GM18502 (cell line): ENCODE data around the gene PLXNB3.

ENCODE experiments used
- ATAC-seq: cut with Tn5 transposase; IDR thresholded peaks from one replicate; pipeline ENCODE4 v1.9.1; 2021; ENCODE audit warnings: mild to moderate bottlenecking; ENCODE audit not compliant: unreplicated experiment, poor library complexity

The PLXNB3 gene

DNA sequence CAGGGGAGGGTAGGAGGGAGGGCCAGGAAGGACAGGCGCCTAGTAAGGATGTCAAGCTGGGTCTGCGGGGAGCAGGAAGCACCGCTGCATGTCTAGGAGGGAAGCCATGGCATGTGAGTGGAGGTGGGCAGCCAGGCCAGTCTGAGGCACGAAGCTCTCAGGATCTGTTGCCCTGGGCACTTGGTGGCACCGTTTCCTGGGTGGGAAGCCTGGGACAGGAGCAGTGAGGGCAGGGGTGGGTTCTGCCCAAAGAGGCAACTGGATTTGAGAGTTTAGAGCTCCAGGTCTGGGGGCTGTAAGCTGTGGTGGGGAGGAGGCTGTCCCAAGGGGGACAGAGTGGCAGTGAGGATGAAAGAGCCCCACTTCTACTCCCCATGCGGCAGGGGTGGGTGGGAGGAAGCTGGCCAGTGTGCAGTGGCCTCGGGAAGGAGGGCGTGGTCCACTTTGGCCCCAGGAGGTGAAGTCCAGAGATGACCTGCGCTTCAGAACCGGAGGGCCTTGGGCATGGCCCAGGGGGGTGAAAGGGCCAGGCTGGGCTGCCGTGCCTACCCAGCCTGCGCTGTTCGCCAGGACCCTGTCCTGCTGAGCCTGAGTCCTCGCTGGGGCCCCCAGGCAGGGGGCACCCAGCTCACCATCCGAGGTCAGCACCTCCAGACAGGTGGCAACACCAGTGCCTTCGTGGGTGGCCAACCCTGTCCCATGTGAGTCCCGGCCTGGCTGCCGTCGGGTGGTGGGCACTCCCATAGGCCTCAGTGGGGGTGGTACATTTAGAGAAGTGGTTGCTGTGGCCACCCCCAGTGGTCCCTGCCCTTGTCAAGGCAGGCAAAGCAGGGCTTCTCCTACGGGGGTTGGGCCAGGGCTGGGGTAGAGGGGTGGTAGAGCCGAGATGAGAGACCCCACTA lies 8.5 kb downstream of the PLXNB3 start:
- no peak for ATAC-seq

DNA sequence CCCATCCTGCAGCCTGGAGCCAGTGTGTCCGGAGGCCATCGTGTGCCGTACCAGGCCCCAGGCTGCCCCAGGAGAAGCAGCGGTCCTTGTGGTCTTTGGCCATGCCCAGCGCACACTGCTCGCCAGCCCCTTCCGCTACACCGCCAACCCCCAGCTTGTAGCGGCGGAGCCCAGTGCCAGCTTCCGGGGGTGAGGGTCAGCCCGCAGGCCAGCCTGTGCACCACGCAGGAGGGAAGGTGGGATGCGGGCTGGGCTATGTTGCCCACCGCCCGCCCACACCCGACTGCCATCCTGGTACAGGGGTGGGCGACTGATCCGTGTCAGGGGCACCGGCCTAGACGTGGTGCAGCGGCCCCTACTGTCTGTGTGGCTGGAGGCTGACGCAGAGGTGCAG lies 9.2 kb downstream of the PLXNB3 start:
- ATAC-seq = no peak

DNA sequence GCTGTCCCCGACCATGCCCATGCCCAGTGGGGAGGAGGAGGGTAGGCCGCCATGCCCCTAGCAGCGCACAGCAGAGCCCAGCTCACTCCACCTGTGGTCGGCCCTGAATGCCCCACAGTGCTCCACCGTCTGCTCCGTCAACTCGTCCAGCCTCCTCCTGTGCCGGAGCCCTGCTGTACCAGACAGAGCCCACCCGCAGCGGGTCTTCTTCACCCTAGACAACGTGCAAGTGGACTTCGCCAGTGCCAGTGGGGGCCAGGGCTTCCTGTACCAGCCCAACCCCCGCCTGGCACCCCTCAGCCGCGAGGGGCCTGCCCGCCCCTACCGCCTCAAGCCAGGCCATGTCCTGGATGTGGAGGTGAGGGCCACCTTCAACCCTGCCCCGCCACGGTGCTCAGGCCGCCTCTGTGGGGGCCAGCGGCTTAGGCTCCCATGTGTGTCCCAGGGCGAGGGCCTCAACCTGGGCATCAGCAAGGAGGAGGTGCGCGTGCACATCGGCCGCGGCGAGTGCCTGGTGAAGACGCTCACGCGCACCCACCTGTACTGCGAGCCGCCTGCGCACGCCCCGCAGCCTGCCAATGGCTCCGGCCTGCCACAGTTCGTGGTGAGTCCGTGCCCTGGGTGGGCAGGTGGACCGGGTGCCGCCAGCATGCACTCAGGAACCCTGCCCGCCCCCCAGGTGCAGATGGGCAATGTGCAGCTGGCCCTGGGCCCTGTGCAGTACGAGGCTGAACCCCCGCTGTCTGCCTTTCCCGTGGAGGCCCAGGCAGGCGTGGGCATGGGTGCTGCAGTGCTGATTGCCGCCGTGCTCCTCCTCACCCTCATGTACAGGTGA lies 9.9 kb downstream of the PLXNB3 start:
- ATAC-seq = no peak

DNA sequence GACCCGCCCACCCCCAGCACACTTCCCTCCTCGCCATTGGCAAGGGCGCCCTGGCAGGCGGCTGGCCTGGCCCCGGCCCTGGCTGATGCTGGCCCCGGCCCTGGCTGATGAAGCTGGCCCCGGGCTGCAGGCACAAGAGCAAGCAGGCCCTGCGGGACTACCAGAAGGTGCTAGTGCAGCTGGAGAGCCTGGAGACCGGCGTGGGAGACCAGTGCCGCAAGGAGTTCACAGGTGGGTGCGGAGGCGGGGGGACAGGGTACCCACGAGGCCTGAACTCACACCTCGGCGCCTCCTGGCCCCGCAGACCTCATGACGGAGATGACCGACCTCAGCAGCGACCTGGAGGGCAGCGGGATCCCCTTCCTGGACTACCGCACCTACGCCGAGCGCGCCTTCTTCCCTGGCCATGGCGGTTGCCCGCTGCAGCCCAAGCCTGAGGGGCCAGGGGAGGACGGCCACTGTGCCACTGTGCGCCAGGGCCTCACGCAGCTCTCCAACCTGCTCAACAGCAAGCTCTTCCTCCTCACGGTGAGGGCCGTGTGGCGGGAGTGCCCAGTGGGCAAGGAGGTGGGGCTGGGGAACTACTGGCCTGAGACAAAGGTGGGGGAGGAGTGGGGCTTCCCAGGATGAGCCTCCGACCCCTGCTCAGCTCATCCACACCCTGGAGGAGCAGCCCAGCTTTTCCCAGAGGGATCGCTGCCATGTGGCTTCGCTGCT lies 10.7 kb downstream of the PLXNB3 start:
- no peak for ATAC-seq

DNA sequence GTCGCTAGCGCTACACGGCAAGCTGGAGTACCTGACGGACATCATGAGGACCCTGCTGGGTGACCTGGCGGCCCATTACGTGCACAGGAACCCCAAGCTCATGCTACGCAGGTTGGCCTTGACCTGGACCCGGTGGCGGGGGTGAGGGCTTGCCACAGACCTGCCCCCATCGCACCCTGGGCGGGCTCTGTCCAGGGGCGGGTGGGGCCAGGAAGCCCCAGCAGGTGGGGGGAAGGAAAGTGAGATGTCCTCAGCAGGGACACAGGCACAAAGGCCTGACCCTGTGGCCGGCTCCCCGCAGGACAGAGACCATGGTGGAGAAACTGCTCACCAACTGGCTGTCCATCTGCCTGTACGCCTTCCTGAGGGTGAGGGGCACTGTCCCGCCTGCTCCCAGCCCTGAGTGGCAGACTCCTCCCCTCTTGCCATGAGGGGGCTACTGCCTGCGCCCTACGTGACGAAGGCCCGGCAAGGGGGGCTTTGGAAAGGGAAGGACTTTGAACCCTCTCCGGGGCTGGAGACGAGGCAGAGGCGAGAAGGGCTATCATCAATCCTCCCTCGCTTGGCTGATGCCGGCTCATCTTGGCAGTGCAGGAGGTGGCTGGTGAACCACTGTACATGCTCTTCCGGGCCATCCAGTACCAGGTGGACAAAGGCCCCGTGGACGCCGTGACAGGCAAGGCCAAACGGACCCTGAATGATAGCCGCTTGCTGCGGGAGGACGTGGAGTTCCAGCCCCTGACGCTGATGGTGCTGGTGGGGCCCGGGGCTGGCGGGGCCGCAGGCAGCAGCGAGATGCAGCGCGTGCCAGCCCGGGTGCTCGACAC lies 11.5 kb downstream of the PLXNB3 start:
- ATAC-seq = no peak

DNA sequence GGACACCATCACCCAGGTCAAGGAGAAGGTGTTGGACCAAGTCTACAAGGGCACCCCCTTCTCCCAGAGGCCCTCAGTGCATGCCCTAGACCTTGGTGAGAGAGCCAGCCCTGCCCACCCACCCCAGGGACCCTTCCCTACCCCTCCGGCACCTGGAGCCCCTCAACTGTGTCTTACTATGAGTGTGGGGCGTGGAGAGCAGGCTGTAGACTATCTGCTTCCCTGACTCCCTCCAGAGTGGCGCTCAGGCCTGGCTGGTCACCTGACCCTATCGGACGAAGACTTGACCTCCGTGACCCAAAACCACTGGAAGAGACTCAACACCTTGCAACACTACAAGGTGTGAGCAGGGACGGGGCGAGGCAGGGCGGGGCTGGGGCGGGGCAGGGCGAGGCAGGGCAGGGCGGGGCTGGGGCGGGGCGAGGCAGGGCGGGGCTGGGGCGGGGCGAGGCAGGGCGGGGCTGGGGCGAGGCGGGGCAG lies 12.1 kb downstream of the PLXNB3 start:
- no peak for ATAC-seq

DNA sequence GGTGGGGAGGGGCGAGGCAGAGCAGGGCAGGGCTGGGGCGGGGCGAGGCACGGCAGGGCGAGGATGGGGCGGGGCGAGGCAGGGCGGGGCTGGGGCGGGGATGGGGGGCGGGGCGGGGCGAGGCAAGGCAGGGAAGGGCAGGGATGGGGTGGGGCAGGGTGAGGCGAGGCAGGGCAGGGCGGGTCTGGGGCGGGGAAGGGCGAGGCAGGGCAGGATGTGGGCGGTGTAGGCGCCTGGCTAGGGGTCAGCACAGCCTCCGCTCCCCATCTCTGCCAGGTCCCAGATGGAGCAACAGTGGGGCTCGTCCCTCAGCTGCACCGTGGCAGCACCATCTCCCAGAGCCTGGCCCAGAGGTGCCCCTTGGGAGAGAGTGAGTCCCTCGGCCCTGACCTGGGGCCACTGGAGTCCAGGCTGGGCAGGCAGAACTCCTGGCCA lies 12.6 kb downstream of the PLXNB3 start:
- no peak for ATAC-seq

DNA sequence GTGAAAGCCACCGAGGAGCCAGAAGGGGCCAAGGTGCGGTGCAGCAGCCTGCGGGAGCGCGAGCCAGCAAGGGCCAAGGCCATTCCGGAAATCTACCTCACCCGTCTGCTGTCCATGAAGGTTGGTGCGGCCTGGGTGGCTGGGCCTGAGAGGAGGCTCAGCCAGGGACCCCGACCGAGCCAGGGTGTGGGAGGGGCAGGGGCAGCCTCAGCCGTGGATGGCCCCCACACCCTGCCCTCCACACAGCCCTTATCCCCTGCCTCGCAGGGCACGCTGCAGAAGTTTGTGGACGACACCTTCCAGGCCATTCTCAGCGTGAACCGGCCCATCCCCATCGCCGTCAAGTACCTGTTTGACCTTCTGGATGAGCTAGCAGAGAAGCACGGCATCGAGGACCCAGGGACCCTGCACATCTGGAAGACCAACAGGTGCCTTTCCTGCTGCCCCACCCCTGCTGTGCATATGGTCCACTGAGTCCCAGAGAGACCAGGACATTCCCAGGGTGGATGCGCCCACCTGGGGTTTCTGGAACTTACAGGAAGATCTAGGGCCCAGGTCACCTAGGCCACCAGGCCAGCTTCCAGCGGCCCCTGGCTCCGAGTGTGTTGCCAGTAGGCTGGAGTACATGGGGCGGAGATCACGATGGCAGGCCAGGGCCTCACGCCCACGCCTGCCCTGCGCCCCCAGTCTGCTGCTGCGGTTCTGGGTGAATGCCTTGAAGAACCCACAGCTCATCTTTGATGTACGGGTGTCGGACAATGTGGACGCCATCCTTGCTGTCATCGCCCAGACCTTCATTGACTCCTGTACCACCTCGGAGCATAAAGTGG lies 13.4 kb downstream of the PLXNB3 start:
- ATAC-seq = no peak

DNA sequence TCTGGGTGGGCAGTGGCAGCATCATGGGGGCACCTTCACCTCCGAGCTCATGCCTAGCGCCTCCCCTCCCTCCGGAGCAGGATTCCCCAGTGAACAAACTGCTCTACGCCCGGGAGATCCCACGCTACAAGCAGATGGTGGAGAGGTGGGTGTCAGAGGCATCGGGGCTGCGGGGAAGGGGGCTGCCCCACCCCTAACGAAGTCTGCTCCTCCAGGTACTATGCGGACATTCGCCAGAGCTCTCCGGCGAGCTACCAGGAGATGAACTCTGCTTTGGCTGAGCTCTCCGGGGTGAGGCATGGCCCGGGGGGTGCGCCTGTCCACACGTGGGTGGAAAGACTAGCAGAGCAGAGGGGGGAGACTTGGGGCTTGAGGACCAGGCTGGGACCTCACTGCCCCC lies 14.1 kb downstream of the PLXNB3 start:
- ATAC-seq = no peak

DNA sequence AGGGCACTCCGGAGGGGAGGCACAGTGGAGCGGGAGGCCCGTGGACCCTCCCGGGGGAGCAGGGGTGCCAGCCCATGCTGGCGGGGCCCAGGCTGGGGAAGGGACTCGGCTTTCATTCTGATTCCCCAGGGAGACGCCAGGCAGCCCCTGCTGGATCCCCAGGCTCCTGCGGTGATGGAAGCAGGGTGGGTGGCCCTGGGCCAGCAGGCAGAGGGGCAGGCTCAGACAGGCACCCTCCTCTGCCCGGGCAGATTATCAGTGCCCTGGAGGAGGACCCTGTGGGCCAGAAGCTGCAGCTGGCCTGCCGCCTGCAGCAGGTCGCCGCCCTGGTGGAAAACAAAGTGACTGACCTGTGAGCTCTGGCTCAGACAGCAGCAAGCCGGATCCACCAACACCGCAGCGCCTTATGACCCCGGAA lies 14.6 kb downstream of the PLXNB3 start:
- no peak for ATAC-seq

DNA sequence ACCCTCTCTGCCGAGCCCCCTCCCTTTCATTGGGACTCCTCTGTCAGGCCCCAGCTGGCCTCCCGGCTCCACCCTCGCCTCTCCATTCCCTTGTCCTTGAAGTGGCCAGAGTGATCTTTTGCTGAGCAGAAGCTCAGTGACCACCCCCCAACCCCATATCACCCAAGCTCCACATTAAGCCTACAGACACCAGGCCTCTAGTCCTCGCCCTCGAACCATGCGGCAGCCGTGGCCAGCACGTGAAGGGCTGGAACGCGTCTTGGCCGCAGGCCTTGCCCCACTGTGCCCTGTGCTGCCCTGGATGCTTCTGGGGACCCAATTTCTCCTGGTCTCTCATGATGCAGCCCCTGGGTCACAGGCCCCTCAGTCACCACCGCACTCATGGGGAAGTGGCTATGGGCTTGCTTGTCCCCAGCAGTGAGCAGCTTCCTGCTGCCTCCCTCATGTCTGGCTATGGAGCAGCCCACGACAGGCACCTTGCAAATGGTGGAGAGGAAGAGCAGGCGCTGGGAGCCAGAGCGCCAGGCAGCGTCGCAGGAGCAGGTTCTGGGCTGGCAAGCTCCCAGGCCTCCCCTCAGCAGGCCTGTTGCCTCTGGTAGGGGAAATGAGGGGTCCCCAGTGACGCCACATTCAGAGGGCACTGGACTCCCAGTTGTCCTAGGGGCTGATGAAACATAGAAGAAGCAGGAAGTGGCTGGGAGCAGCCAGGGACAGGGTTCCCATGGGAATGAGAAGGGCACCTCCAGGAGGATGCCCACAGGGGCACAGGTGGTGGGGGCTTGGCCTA lies 16.0 kb downstream of the PLXNB3 start:
- no peak for ATAC-seq

DNA sequence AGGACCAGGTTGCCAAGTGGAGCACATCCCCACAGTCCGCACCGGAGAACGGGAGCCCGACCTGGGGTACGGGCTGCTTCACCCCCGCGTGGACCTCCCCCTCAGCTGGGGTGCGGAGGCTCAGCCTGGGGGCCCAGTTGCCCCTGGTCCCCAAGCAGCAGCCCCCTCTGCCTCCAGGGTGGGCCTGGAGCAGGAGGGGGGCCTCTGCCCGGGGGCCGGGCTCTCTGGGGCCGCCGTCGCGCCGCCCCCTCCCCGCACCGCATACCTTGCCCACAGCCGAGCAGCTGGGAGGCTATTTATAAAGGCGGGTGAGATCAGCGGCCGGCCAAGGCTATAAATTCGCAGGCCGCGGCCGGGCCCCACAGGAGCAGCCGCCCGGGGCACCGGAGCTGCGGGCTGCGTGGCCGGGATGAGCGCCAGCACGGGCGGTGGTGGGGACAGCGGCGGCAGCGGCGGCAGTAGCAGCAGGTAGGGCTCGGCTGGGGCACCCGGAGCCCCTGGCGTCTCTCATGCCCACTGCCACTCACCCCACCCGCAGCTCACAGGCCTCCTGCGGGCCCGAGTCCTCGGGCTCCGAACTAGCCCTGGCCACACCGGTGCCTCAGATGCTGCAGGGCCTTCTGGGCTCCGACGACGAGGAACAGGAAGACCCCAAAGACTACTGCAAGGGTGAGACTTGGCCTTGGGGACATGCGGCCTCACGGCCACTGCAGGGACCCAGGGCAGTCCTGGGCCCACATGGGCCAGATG lies 16.8 kb downstream of the PLXNB3 start, which contains the start of gene SRPK3:
Gene SRPK3 (plus strand): TSS at position 364 of the 750 bp plus-strand sequence. CDS start 46 bp downstream, at position 410.
- ATAC-seq = no peak

DNA sequence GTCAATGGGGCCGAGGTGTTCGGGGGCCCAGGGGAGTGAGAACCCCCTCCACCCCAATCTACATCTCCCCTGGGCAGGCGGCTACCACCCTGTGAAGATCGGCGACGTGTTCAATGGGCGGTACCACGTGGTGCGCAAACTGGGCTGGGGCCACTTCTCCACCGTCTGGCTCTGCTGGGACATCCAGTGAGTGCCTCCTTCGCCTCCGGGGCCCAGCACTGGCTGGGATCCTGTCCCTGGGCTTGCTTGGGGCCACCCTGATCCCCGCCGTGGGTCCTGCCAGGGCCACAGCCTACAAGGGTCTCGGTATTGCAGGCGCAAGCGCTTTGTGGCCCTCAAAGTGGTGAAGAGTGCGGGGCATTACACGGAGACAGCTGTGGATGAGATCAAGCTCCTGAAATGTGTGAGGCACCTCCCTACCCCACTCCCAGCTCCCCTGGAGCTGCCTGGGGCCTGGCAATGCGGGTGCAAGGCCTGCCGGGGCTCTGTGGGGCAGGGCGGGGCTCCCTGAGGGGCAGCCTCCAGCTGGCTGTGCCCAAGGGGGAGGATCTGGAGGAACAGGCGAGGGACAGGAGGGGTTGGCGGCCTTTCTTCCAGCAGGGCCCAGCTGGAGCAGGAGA lies 17.5 kb downstream of the PLXNB3 start:
- ATAC-seq = no peak

DNA sequence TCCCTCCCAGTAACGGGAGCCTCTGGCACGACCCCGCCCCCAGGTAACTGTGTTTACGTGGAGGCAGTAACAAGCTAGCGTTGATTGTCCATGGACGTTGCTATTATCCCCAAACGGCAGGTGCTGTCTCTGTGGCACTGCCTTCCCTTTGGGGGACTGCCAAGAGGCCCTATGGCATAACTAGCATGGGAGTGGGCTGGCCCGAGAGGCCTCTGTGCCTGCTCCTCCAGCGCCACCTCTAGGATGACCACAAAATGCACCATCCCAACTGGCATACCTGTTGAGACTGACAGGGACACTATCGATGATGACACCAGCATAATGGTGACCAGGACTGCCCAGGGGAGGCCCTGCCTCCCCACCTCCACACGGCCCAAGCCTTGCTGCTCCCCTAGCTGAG lies 18.3 kb downstream of the PLXNB3 start:
- ATAC-seq = no peak

DNA sequence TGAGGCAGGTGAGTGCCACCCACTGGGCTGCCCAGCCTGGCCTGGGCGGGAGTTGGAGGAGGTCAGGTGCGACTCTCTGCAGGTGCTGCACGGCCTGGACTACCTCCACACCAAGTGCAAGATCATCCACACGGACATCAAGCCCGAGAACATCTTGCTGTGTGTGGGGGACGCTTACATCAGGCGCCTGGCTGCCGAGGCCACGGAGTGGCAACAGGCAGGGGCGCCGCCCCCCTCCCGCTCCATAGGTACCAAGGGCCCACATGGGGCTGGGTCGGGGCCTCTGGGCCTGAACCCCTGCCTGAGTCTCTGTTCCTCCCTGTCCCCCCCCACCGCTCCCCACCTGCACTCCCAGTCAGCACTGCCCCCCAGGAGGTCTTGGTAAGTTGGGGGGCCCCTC lies 18.8 kb downstream of the PLXNB3 start:
- no peak for ATAC-seq

DNA sequence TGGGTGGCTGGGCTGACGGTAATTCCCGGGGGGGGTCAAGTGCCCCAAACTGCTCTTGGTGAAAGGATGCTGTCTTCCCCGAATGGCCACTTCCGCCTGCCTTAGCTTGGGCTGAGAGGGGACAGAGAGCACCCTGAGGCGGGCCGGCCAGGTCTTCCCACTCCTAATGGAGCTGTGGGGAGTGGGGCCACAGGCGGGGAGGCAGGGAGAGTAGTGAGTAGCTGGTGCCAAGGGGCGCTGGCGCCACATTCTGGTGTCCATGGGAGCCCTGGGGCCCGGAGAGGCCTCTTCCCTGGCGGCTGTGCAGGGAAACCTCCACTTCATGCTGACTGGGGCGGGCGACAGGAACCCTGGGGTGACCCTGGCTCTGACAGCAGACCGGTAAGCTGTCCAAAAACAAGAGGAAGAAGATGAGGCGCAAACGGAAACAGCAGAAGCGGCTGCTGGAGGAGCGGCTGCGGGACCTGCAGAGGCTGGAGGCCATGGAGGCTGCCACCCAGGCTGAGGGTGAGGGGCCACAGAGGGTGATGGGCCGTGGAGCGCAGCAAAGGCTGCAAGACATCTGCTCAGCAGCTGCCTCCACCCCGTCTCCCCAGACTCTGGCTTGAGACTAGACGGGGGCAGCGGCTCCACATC lies 19.4 kb downstream of the PLXNB3 start:
- ATAC-seq = no peak
